GM12864 (cell line): Measurements from ENCODE around the gene DEFB114.

ENCODE experiments used
- DNase-seq: peaks from one replicate; pipeline ENCODE4 v3.0.0-alpha.2; 2011; ENCODE audit warnings: low read depth
- H3K4me3 ChIP-seq: 2 replicates; pipeline ENCODE4 v1.5.1; 2011; ENCODE audit warnings: mild to moderate bottlenecking, low read depth, low read length, control low read depth
- CTCF ChIP-seq: IDR thresholded peaks from 2 replicates; pipeline ENCODE4 v1.5.1; 2011; ENCODE audit warnings: low read depth, mild to moderate bottlenecking, moderate library complexity, low read length, control low read depth, inconsistent platforms; ENCODE audit errors: missing control alignments

Gene DEFB114

GRCh38 chr6:49939993-49940498, 23.9 kb downstream of the DEFB114 start:
- DNase-seq, result no peak
- H3K4me3 ChIP-seq, result no peak overlapping the region
- no peak for TF ChIP-seq CTCF

GRCh38 chr6:49937811-49938210, 26.2 kb downstream of the DEFB114 start:
- H3K4me3 ChIP-seq, result no peak overlapping the region
- TF ChIP-seq CTCF, result no peak
- DNase-seq, result no peak

GRCh38 chr6:49937017-49937416, 26.9 kb downstream of the DEFB114 start:
- H3K4me3 ChIP-seq, result no peak overlapping the region
- no peak for DNase-seq
- no peak for TF ChIP-seq CTCF

- DNase-seq, result no peak
- no peak for TF ChIP-seq CTCF
- H3K4me3 ChIP-seq, result no peak overlapping the region
Observed at GRCh38 chr6:49935387-49935786, 28.6 kb downstream of the DEFB114 start.

- TF ChIP-seq CTCF, result no peak
- H3K4me3 ChIP-seq, result no peak overlapping the region
- DNase-seq, result no peak
Observed at GRCh38 chr6:49934770-49935169, 29.2 kb downstream of the DEFB114 start.

- DNase-seq, result no peak
- TF ChIP-seq CTCF, result no peak
- no peak overlapping the region for H3K4me3 ChIP-seq
Observed at GRCh38 chr6:49933526-49933925, 30.4 kb downstream of the DEFB114 start.

GRCh38 chr6:49929340-49929739, 34.6 kb downstream of the DEFB114 start:
- TF ChIP-seq CTCF, result no peak
- no peak for DNase-seq
- H3K4me3 ChIP-seq, result no peak overlapping the region
